WTC11 (cell line): ENCODE measurements around the gene TRAPPC13. TPM values are rescaled to one million over a fixed set of nuclear protein-coding genes. Genes with fewer than 3 reads are reported as not detected.

Experiments
- ATAC-seq: fragments of 200-7000 bp; cut with Tn5 transposase; 2 replicates; pipeline ENCODE4 v1.10.0; 2021; ENCODE audit warnings: mild to moderate bottlenecking, moderate library complexity
- CTCF ChIA-PET: fragments of 300-600 bp; sonication (Branson Sonifier 250); formaldehyde crosslinking; loops from one replicate; lab custom pipeline; 2021; ENCODE audit warnings: antibody characterized with exemption; lab: Charles Lee
- POLR2A ChIA-PET: fragments of 350-600 bp; sonication (Branson Sonifier 250); formaldehyde crosslinking; loops from one replicate; lab custom pipeline; 2021; ENCODE audit warnings: antibody characterized with exemption; lab: Charles Lee
- DNase-seq: peaks from one replicate; pipeline ENCODE4 v3.0.0; 2021; ENCODE audit warnings: low spot score
- H3K27ac Mint-ChIP-seq: 2 replicates; pipeline ENCODE4 v1.8.0; 2021; ENCODE audit warnings: mixed read lengths
- H3K27me3 Mint-ChIP-seq: 2 replicates; pipeline ENCODE4 v1.8.0; 2021; ENCODE audit warnings: low read depth, mild to moderate bottlenecking, moderate library complexity, mixed read lengths
- H3K36me3 Mint-ChIP-seq: 2 replicates; pipeline ENCODE4 v1.8.0; 2021; ENCODE audit warnings: mixed read lengths
- H3K4me1 Mint-ChIP-seq: 2 replicates; pipeline ENCODE4 v1.8.0; 2022; ENCODE audit warnings: mixed read lengths
- H3K4me3 Mint-ChIP-seq: 2 replicates; pipeline ENCODE4 v1.8.0; 2021; ENCODE audit warnings: mild to moderate bottlenecking, moderate library complexity, mixed read lengths
- H3K9me3 Mint-ChIP-seq: 2 replicates; pipeline ENCODE4 v1.8.0; 2021; ENCODE audit warnings: mixed read lengths
- ATF2 ChIP-seq: sonication (generic); formaldehyde crosslinking; IDR thresholded peaks from 2 replicates; pipeline ENCODE4 v1.8.1; 2022; ENCODE audit warnings: low read depth, missing genetic modification reagents, borderline replicate concordance
- ATF6 ChIP-seq: sonication (generic); formaldehyde crosslinking; IDR thresholded peaks from 2 replicates; pipeline ENCODE4 v1.8.1; 2023; ENCODE audit warnings: mild to moderate bottlenecking, missing genetic modification reagents
- E2F1 ChIP-seq: sonication (generic); formaldehyde crosslinking; IDR thresholded peaks from 2 replicates; pipeline ENCODE4 v1.8.0; 2022; ENCODE audit warnings: mild to moderate bottlenecking, missing genetic modification reagents
- GTF2I ChIP-seq: fragments of 250-450 bp; sonication (Bioruptor Pico); conservative IDR thresholded peaks from 2 replicates; pipeline ENCODE4 v1.4.0; 2021; ENCODE audit warnings: mild to moderate bottlenecking
- NR1H2 ChIP-seq: sonication (generic); formaldehyde crosslinking; IDR thresholded peaks from 2 replicates; pipeline ENCODE4 v1.9.0; 2021; ENCODE audit warnings: mild to moderate bottlenecking, moderate library complexity, missing genetic modification reagents
- PRRX2 ChIP-seq: fragments of 250-450 bp; sonication (Bioruptor Pico); IDR thresholded peaks from 2 replicates; pipeline ENCODE4 v1.8.0; 2021; ENCODE audit warnings: mild to moderate bottlenecking
- SMAD4 ChIP-seq: sonication (generic); formaldehyde crosslinking; IDR thresholded peaks from 2 replicates; pipeline ENCODE4 v1.8.0; 2022; ENCODE audit warnings: mild to moderate bottlenecking, missing genetic modification reagents
- TEAD4 ChIP-seq: sonication (generic); formaldehyde crosslinking; IDR thresholded peaks from 2 replicates; pipeline ENCODE4 v1.8.0; 2022; ENCODE audit warnings: mild to moderate bottlenecking, missing genetic modification reagents
- ZNF138 ChIP-seq: sonication (generic); formaldehyde crosslinking; conservative IDR thresholded peaks from 2 replicates; pipeline ENCODE4 v1.8.1; 2022; ENCODE audit warnings: mild to moderate bottlenecking, moderate library complexity, missing genetic modification reagents
- ZNF396 ChIP-seq: fragments of 250-450 bp; sonication (Bioruptor Pico); IDR thresholded peaks from 2 replicates; pipeline ENCODE4 v1.8.0; 2021; ENCODE audit warnings: mild to moderate bottlenecking, moderate library complexity, borderline replicate concordance
- ZNF416 ChIP-seq: fragments of 250-450 bp; sonication (Bioruptor Pico); IDR thresholded peaks from 2 replicates; pipeline ENCODE4 v1.9.0; 2021; ENCODE audit warnings: mild to moderate bottlenecking, inconsistent platforms
- ZNF532 ChIP-seq: fragments of 250-450 bp; sonication (Bioruptor Pico); IDR thresholded peaks from 2 replicates; pipeline ENCODE4 v1.9.0; 2021; ENCODE audit warnings: mild to moderate bottlenecking, borderline replicate concordance
- total RNA-seq: library from RNA; stranded (reverse); gene quantifications from 3 replicates; pipeline ENCODE4 v1.2.3, GENCODE V29; 2021
- TF ChIP-seq, protein P1 (sequence below): fragments of 250-450 bp; sonication (Bioruptor Pico); IDR thresholded peaks from 2 replicates; pipeline ENCODE4 v1.8.0; 2021; ENCODE audit warnings: mild to moderate bottlenecking
- TF ChIP-seq, protein P2 (sequence below): sonication (generic); formaldehyde crosslinking; IDR thresholded peaks from 2 replicates; pipeline ENCODE4 v1.8.1; 2022; ENCODE audit warnings: missing genetic modification reagents, borderline replicate concordance
- TF ChIP-seq, protein P3 (sequence below): fragments of 250-450 bp; sonication (Bioruptor Pico); conservative IDR thresholded peaks from 2 replicates; pipeline ENCODE4 v1.9.0; 2021; ENCODE audit warnings: mild to moderate bottlenecking

Gene TRAPPC13
- total RNA-seq, 1 experiment from 2014 or later, result 18.8 TPM

GRCh38 chr5:65704621-65705239 lies 79.9 kb downstream of the TRAPPC13 start:
- Mint-ChIP-seq H3K4me3 (no peak overlapping the region), H3K36me3 (peaks cover 15% of the 10 kb centered on the region), H3K9me3 (no peaks in the 10 kb centered on the region), H3K4me1 (no peaks in the 10 kb centered on the region), H3K27ac (peak overlapping the region; percentile 10; the same call in 1 of the 2 replicates), H3K27me3 (no peaks in the 10 kb centered on the region)
- ChIA-PET CTCF (no interaction called here), POLR2A (no interaction called here)
- DNase-seq (no peak), ATAC-seq (no peak)
- TF ChIP-seq E2F1 (CRISPR knock-in tag) (no peak), NR1H2 (no peak), ATF2 (no peak), ZNF396 (CRISPR knock-in tag) (no peak), SMAD4 (CRISPR knock-in tag) (no peak), ATF6 (CRISPR knock-in tag) (no peak), ZNF416 (CRISPR knock-in tag) (no peak), GTF2I (no peak), TEAD4 (no peak), PRRX2 (CRISPR knock-in tag) (no peak), ZNF138 (no peak), ZNF532 (CRISPR knock-in tag) (no peak)
- TF ChIP-seq, protein P1, sequence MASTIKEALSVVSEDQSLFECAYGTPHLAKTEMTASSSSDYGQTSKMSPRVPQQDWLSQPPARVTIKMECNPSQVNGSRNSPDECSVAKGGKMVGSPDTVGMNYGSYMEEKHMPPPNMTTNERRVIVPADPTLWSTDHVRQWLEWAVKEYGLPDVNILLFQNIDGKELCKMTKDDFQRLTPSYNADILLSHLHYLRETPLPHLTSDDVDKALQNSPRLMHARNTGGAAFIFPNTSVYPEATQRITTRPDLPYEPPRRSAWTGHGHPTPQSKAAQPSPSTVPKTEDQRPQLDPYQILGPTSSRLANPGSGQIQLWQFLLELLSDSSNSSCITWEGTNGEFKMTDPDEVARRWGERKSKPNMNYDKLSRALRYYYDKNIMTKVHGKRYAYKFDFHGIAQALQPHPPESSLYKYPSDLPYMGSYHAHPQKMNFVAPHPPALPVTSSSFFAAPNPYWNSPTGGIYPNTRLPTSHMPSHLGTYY (CRISPR knock-in tag), result no peak
- TF ChIP-seq, protein P2, sequence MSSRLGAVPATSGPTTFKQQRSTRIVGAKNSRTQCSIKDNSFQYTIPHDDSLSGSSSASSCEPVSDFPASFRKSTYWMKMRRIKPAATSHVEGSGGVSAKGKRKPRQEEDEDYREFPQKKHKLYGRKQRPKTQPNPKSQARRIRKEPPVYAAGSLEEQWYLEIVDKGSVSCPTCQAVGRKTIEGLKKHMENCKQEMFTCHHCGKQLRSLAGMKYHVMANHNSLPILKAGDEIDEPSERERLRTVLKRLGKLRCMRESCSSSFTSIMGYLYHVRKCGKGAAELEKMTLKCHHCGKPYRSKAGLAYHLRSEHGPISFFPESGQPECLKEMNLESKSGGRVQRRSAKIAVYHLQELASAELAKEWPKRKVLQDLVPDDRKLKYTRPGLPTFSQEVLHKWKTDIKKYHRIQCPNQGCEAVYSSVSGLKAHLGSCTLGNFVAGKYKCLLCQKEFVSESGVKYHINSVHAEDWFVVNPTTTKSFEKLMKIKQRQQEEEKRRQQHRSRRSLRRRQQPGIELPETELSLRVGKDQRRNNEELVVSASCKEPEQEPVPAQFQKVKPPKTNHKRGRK (CRISPR knock-in tag), result no peak
- TF ChIP-seq, protein P3, sequence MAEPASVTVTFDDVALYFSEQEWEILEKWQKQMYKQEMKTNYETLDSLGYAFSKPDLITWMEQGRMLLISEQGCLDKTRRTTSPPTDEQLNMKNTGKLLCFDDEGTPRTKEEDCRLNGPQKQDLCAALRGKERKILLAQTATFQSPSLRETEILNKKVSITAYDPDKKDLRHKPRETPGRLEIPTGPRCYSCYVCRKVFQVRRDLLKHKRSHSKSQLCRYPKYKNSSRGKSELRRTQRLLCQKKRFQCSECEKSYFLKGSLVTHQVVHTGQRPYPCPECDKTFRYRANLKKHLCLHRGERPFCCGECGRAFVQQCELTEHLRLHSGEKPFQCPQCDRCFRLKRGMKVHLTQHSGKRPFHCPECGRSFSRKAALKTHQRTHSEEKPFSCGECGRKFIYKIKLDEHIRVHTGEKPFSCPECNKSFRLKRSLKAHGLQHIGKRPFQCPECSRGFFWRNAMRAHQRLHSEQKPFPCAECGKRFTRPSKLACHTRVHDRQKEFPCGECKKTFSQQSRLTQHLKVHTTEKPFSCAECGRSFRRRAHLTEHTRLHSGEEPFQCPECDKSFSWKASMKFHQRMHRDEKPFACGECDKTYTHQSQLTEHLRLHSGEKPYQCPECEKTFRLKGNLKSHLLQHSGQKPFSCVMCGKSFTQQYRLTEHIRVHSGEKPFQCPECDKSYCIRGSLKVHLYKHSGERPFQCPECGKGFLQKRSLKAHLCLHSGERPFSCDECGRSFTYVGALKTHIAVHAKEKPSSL (CRISPR knock-in tag), result no peak
